Measurements from ENCODE around the gene HFE.
A peak's percentile ranks its signal among the peaks of the same experiment; 100 is the strongest.
"Not testable (repeated sequence)": the region's sequence is repeated elsewhere in the genome, so short reads cannot be mapped to it uniquely, and the experiment has no call there.

The HFE gene

DNA sequence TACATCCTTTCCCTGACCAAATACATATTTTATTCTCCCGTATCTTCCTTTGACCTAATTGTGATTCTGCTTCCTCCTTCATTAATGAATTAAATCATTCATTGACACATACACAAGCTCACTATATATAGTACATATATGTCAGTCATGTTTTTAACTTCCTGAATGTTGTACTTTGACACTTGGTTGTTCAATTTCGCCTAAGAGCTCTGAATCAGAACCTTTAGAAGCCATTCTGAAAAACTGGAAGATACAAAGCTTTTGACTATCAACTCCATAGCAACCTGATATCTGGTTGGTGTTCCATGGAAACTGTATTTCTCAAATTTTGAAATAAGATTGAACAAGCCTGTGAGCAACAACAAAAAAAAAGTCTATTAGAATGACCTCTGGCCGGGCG, 27.3 kb upstream of the HFE start:
- no peak for DNase-seq

GRCh38 chr6:26064619-26065257, 22.5 kb upstream of the HFE start:
- peak; percentile 76 for DNase-seq

- DNase-seq, result no peak
Measured at GRCh38 chr6:26065952-26066380, 21.3 kb upstream of the HFE start.

GRCh38 chr6:26067367-26067766, 19.9 kb upstream of the HFE start:
- no peak for DNase-seq

GRCh38 chr6:26068036-26068435, 19.2 kb upstream of the HFE start:
- no peak for DNase-seq

GRCh38 chr6:26071135-26071534, 16.1 kb upstream of the HFE start:
- no peak for DNase-seq

GRCh38 chr6:26075063-26075717, 12.0 kb upstream of the HFE start:
- no peak for DNase-seq

DNA sequence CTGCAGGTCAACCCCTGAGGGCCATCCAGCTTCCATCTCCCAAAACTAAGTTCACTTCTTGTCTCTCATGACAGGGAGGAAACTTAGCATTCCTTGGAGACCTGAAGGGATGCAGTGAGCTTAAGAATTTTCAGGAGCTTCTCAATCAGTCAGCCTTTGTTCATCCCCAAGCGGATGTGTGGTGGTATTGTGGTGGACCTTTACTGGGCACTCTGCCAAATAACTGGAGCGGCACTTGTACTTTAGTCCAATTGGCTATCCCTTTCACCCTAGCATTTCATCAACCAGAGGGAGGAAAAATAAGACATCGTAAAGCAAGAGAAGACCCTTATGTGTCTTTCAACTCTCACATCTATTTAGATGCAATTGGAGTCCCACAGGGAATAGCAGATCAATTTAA, 9.2 kb upstream of the HFE start:
- DNase-seq, result not testable (repeated sequence)

- DNase-seq, result not testable (repeated sequence)
Measured at GRCh38 chr6:26081096-26081495, 6.1 kb upstream of the HFE start.

- no peak for DNase-seq
Measured at GRCh38 chr6:26086211-26086610, 1.0 kb upstream of the HFE start.

- DNase-seq, result no peak
Measured at GRCh38 chr6:26088344-26088743, 1.1 kb downstream of the HFE start.

DNA sequence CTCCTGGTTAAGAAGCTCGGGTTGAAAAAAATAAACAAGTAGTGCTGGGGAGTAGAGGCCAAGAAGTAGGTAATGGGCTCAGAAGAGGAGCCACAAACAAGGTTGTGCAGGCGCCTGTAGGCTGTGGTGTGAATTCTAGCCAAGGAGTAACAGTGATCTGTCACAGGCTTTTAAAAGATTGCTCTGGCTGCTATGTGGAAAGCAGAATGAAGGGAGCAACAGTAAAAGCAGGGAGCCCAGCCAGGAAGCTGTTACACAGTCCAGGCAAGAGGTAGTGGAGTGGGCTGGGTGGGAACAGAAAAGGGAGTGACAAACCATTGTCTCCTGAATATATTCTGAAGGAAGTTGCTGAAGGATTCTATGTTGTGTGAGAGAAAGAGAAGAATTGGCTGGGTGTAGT, 2.0 kb downstream of the HFE start:
- no peak for DNase-seq

- no peak for DNase-seq
Measured at GRCh38 chr6:26092443-26092842, 5.2 kb downstream of the HFE start.

DNA sequence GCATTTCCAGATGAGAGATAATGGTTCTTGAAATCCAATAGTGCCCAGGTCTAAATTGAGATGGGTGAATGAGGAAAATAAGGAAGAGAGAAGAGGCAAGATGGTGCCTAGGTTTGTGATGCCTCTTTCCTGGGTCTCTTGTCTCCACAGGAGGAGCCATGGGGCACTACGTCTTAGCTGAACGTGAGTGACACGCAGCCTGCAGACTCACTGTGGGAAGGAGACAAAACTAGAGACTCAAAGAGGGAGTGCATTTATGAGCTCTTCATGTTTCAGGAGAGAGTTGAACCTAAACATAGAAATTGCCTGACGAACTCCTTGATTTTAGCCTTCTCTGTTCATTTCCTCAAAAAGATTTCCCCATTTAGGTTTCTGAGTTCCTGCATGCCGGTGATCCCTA, 6.8 kb downstream of the HFE start:
- DNase-seq, result no peak

DNA sequence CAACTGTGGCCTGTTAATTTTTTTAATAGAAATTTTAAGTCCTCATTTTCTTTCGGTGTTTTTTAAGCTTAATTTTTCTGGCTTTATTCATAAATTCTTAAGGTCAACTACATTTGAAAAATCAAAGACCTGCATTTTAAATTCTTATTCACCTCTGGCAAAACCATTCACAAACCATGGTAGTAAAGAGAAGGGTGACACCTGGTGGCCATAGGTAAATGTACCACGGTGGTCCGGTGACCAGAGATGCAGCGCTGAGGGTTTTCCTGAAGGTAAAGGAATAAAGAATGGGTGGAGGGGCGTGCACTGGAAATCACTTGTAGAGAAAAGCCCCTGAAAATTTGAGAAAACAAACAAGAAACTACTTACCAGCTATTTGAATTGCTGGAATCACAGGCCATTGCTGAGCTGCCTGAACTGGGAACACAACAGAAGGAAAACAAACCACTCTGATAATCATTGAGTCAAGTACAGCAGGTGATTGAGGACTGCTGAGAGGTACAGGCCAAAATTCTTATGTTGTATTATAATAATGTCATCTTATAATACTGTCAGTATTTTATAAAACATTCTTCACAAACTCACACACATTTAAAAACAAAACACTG, 10.1 kb downstream of the HFE start:
- no peak for DNase-seq

GRCh38 chr6:26103141-26103769, 16.0 kb downstream of the HFE start:
- no peak for DNase-seq

DNA sequence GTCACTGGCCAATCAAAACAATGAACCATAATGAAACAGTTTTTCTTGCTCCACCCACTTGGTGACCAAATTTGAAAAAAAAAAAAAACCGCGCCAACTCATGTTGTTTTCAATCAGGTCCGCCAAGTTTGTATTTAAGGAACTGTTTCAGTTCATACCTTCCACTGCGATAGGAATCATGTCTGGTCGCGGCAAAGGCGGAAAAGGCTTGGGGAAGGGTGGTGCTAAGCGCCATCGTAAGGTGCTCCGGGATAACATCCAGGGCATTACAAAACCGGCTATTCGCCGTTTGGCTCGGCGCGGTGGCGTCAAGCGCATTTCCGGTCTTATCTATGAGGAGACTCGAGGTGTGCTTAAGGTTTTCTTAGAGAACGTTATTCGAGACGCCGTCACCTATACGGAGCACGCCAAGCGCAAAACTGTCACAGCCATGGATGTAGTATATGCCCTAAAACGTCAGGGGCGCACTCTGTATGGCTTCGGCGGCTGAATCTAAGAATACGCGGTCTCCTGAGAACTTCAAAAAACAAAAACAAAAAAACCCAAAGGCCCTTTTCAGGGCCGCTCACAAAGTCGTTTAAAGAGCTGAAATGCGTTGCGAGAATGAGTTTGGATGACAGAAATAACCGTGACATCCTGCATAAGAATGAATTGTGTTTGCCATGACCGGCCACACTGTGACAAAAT, 16.7 kb downstream of the HFE start:
- DNase-seq, result peak; percentile 96

GRCh38 chr6:26104457-26105108, 17.4 kb downstream of the HFE start:
- no peak for DNase-seq

DNA sequence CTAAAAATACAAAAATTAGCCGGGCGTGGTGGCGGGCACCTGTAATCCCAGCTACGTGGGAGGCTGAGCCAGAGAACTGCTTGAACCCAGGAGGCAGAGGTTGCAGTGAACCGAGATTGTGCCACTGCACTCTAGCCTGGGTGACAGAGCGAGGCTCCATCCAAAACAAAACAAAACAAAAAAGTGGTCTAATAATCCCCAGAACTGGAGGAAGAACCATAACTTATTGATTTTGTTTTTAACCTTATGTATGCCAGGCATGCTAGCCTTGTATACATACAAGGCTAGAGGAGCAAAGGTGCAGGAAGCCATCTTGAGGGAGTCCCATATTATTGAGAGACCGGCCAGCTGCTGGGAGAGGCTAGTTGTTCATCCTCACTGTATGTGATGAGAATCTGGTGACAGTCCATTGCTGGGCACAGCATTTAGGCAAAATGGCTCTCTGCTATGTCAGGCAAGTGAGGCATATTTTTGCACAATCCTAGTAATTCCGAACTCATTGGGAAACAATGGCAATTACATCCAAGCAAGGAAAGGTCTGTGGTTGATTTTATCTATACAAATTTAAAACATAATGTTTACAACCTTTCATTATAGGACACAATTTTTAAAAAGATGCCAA, 18.0 kb downstream of the HFE start:
- DNase-seq, result no peak

DNA sequence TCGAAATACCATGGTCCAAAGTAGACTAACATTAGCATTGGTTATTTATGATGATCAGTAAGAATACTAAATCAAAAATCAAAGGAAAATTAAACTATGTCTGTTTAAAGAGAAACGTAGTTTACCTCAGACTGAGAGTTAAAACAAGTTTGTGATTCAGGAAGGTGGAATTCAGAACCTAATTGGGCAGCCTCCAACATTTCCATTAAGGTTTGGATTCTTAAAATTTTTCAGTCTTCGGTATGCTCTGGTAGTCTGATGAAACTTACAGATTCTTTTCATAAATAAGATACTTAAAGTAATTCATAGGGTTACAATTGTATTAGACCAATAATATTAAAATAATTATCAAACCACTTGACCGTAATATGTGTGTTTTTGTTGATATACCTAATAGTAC, 18.6 kb downstream of the HFE start:
- DNase-seq, result no peak

- no peak for DNase-seq
Measured at GRCh38 chr6:26107935-26108334, 20.7 kb downstream of the HFE start.

- no peak for DNase-seq
Measured at GRCh38 chr6:26109772-26110171, 22.5 kb downstream of the HFE start.
